Coronary artery (tissue), 2 donors: Measurements from ENCODE around the gene SYT9.

ENCODE experiments used
- DNase-seq: peaks from one replicate; pipeline ENCODE4 v3.0.0-alpha.2; 2017; ENCODE audit warnings: low spot score
- H3K27ac ChIP-seq, 2 donors: fragments of 200-600 bp; sonication (generic); one replicate each; pipeline ENCODE4 v1.5.1; 2016 to 2019
- H3K4me3 ChIP-seq: fragments of 200-600 bp; sonication (generic); 2 replicates; pipeline ENCODE4 v1.5.1; 2016; ENCODE audit warnings: mild to moderate bottlenecking, moderate library complexity
- CTCF ChIP-seq: fragments of 200-600 bp; sonication (generic); IDR thresholded peaks from one replicate; pipeline ENCODE4 v1.5.1; 2019; ENCODE audit warnings: antibody characterized with exemption

Gene SYT9

GRCh38 chr11:7348432-7349304 lies 97.0 kb downstream of the SYT9 start:
- Histone ChIP-seq H3K4me3 (no peak overlapping the region), H3K27ac (no peak overlapping the region)
- DNase-seq = no peak
- TF ChIP-seq CTCF = no peak

GRCh38 chr11:7351228-7351627 lies 99.5 kb downstream of the SYT9 start:
- DNase-seq = no peak
- Histone ChIP-seq H3K4me3 (no peak overlapping the region), H3K27ac (no peak overlapping the region)
- no peak for TF ChIP-seq CTCF

GRCh38 chr11:7353100-7353499 lies 101.4 kb downstream of the SYT9 start:
- Histone ChIP-seq H3K27ac (no peak overlapping the region), H3K4me3 (no peak overlapping the region)
- no peak for TF ChIP-seq CTCF
- DNase-seq = no peak

- no peak overlapping the region for H3K27ac ChIP-seq
- DNase-seq = no peak
- no peak overlapping the region for H3K4me3 ChIP-seq
- no peak for TF ChIP-seq CTCF
These were observed 113.0 kb downstream of the SYT9 start for GRCh38 chr11:7364660-7365059.

GRCh38 chr11:7367803-7368202 lies 116.1 kb downstream of the SYT9 start:
- TF ChIP-seq CTCF = no peak
- no peak for DNase-seq
- H3K27ac ChIP-seq = no peak overlapping the region

GRCh38 chr11:7376386-7376785 lies 124.7 kb downstream of the SYT9 start:
- DNase-seq = no peak
- no peak overlapping the region for H3K27ac ChIP-seq
- no peak for TF ChIP-seq CTCF
- H3K4me3 ChIP-seq = no peak overlapping the region

More at GRCh38 chr11:7367803-7368202, 116.1 kb downstream of the SYT9 start:
- H3K4me3 ChIP-seq = no peak overlapping the region

GRCh38 chr11:7381937-7382336 lies 130.2 kb downstream of the SYT9 start:
- Histone ChIP-seq H3K27ac (no peak overlapping the region), H3K4me3 (no peak overlapping the region)
- TF ChIP-seq CTCF = no peak
- DNase-seq = no peak
